ENCODE results near the gene SYCP2.

DNA sequence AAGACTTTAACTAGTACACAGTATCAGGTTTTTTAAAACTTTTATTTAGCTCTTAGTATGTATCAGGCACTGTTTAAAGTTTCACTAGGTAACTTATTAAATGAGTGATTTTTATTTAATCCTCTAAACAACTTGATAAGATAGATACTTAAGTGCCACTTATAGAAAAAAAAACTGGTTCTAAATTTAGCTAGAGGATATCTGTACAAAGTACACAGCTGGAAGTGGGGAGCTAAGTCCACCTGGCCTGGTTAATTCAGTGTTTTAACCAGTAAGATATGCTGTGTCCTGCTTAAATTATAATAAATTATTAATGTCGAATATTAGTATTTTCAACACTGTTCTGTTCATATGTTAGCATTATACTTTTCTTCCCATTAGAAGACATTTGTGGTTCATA, 37.5 kb downstream of the SYCP2 start:
- TF ChIP-seq CTCF (conservative IDR thresholded peaks at IDR 0.05 in 1 of 2, IDR thresholded peaks at IDR 0.05 in 1 of 2; ENCODE audit: low read depth in 1 of 2, low read length in 2 of 2), result no peak
- no peak for TF ChIP-seq EZH2 (IDR thresholded peaks at IDR 0.05; ENCODE audit: low read length, missing control alignments)

Data from fibroblast of lung (primary cell).